Lung (tissue), 12 donors: ENCODE results near the gene SLC6A7. TPM values are rescaled to one million over a fixed set of nuclear protein-coding genes. Genes with fewer than 3 reads are reported as not detected.

ENCODE experiments used
- ATAC-seq: fragments of 200-7000 bp; cut with Tn5 transposase; one replicate; pipeline ENCODE4 v1.9.1; 2020; ENCODE audit warnings: moderate number of reproducible peaks; ENCODE audit not compliant: insufficient read depth, low FRiP score
- DNase-seq, 3 donors: peaks; one replicate each; pipeline ENCODE4 v3.0.0-alpha.2; 2013 to 2017
- H3K27ac ChIP-seq, 2 donors: one replicate each; pipeline ENCODE4 v1.5.1; 2013; ENCODE audit warnings: mild to moderate bottlenecking in 2 of 2, moderate library complexity in 2 of 2, control low read depth in 1 of 2, inconsistent platforms in 1 of 2, low read depth in 1 of 2, low read length in 1 of 2
- H3K27me3 ChIP-seq, 3 donors: one replicate each; pipeline ENCODE4 v1.5.1; 2013; ENCODE audit warnings: low read length in 2 of 3; ENCODE audit not compliant: control insufficient read depth in 3 of 3, insufficient read depth in 3 of 3
- H3K36me3 ChIP-seq, 4 donors: one replicate each; pipeline ENCODE4 v1.5.1; 2013; ENCODE audit warnings: low read length in 4 of 4, mild to moderate bottlenecking in 1 of 4, moderate library complexity in 1 of 4; ENCODE audit not compliant: control insufficient read depth in 4 of 4, insufficient read depth in 4 of 4
- H3K4me1 ChIP-seq, 5 donors: one replicate each; pipeline ENCODE4 v1.5.1; 2013; ENCODE audit warnings: low read length in 5 of 5, mild to moderate bottlenecking in 2 of 5, moderate library complexity in 1 of 5; ENCODE audit not compliant: control insufficient read depth in 5 of 5, insufficient read depth in 5 of 5
- H3K4me3 ChIP-seq: one replicate; pipeline ENCODE4 v1.5.1; 2013; ENCODE audit warnings: mild to moderate bottlenecking, control low read depth, moderate library complexity
- H3K9ac ChIP-seq, 2 donors: one replicate each; pipeline ENCODE4 v1.5.1; 2013; ENCODE audit warnings: low read length in 2 of 2, control low read depth in 1 of 2; ENCODE audit not compliant: insufficient read depth in 1 of 2
- H3K9me3 ChIP-seq, 4 donors: one replicate each; pipeline ENCODE4 v1.5.1; 2013; ENCODE audit warnings: low read length in 3 of 4, mild to moderate bottlenecking in 1 of 4, moderate library complexity in 1 of 4; ENCODE audit not compliant: control insufficient read depth in 4 of 4, insufficient read depth in 3 of 4
- WGBS, 2 donors: extraction: QIAGEN DNeasy Blood & Tissue Kit; methylation state at CpG; one replicate each; pipeline ENCODE4 v1.1.7; 2013; 5-methylcytosine and 5-hydroxymethylcytosine counted together
- polyA plus RNA-seq, 2 donors: library from polyadenylated mRNA; stranded (reverse); fragments of 200-250 nt; gene quantifications; one replicate each; pipeline ENCODE4 v1.2.1, GENCODE V29; 2013
- total RNA-seq, 2 donors: library from RNA; depleted of rRNA in 1 of 2; stranded (reverse); fragments of >200 nt in 1 of 2; gene quantifications; one replicate each; pipeline ENCODE4 v1.2.1, GENCODE V29; 2014 to 2021
- TF ChIP-seq, protein P1 (sequence below): IDR thresholded peaks from 2 replicates; pipeline ENCODE4 v1.5.1; 2012; ENCODE audit warnings: mild to moderate bottlenecking; ENCODE audit errors: control extremely low read depth, extremely low read depth
- donor health status: control.
- donor health status: control.
- donor health status: Bipolar disorder and iron deficiency.
- donor health status: healthy.
- donor health status: DM: yes; HTN: yes; CAD: no.

The SLC6A7 gene
- total and polyA plus RNA-seq, 4 donors: 0.02 to 0.06 (median 0.03) TPM; not detected in 1

DNA sequence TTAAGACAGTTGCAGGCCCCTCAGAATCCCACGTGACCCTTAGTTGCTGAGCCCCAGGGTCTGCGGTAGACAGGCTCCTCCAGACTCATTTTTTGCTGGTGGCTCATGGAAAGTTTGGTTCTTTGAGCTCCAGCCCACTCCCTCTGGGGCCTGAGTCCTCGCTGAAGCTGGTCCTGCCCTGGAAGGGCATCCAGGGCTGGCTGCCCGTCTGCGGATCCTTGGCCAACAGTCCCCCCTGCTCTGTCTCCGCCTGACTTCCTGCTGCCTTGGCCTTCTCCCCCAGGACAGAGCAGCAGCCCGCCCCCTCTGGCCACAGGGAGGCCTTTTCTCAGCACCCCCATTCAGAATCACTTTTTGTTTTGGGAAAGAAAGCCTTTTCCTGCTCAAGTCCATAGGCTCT, 24.4 kb downstream of the SLC6A7 start:
- Histone ChIP-seq H3K9me3 (no peaks in the 10 kb centered on the region), H3K36me3 (no peaks in the 10 kb centered on the region), H3K4me3 (no peak overlapping the region), H3K27me3 (no peaks in the 10 kb centered on the region), H3K4me1 (peaks cover 0 to 8% (median 0%) of the 10 kb centered on the region in 5 donors), H3K9ac (no peak overlapping the region), H3K27ac (no peak overlapping the region)
- TF ChIP-seq, protein P1, sequence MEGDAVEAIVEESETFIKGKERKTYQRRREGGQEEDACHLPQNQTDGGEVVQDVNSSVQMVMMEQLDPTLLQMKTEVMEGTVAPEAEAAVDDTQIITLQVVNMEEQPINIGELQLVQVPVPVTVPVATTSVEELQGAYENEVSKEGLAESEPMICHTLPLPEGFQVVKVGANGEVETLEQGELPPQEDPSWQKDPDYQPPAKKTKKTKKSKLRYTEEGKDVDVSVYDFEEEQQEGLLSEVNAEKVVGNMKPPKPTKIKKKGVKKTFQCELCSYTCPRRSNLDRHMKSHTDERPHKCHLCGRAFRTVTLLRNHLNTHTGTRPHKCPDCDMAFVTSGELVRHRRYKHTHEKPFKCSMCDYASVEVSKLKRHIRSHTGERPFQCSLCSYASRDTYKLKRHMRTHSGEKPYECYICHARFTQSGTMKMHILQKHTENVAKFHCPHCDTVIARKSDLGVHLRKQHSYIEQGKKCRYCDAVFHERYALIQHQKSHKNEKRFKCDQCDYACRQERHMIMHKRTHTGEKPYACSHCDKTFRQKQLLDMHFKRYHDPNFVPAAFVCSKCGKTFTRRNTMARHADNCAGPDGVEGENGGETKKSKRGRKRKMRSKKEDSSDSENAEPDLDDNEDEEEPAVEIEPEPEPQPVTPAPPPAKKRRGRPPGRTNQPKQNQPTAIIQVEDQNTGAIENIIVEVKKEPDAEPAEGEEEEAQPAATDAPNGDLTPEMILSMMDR: no peak
- DNase-seq: no peak
- no peak for ATAC-seq
- WGBS, 2 donors: 70 to 85% methylated on average over 7 of the region's 7 CpGs

DNA sequence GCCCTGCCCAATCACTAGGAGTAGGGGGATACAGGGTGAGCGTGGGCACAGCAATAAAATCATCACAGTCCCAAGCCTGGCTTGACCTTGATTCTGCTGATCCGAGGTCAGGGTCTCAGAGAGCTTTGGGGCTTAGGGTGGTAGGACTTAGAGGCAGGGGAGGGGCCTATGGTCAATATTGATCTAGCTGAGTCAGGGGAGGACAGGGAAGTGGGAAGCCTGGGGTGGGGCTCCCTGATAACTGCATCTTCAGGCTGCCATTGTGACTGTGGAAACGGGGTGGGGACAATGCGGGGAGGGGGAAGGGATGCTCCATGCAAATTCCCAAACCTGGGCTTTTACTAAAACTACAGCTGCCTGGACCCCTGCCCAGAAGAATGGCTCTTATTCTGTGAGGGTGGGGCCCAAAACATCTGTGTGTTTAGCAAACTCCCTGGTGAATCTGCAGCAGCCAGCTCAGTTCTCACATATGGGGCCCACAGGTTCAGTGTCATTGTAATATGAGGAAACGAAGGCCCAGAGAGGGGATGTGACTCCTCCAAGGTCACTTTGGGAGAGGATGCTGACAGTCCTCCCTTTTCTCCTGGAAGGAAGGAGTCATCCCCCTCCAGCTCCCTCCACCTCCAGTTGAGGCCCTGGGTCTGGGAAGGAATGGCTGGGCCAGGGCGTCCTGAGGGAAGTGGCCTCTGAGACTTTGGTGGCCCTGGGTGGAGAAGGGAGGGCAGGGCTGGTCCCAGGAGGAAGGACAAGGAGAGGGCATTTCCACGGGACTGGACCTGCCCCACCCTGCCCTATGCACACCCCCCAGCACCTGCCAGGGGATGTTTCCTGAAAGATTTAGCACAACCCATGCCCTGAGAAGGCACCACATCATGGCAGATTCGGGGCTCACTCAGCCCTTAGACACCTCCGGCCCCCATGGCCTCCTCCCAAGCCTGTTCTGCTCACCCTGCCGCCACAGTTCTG, 26.4 kb downstream of the SLC6A7 start:
- Histone ChIP-seq H3K36me3 (no peaks in the 10 kb centered on the region), H3K4me3 (no peak overlapping the region), H3K9ac (no peak overlapping the region), H3K27ac (no peak overlapping the region), H3K4me1 (peaks cover 0 to under 1% (median 0%) of the 10 kb centered on the region in 5 donors), H3K9me3 (no peaks in the 10 kb centered on the region), H3K27me3 (no peaks in the 10 kb centered on the region)
- TF ChIP-seq, protein P1: no peak
- 80 to 87% methylated on average over 10 of the region's 10 CpGs for WGBS, 2 donors
- DNase-seq (no peak), ATAC-seq (no peak)

DNA sequence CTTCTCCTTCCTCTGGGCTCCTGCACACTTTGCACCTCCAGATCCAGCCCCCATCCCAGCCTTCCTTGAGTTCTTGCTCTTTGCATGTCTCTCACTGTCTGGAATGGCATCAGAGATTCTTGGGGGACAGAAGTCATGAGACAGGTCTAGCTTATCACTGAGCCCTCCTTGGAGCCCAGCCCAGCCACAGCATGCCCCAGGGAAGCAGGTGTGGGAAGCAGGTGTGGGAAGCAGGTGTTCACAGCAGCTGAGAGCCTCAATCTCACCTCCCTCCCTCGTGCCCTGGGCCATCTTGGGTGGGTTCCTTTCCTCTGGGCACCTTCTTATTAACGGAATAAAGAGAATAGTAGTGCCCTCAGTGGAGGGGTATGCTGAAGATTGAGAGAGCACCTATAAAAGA, 27.2 kb downstream of the SLC6A7 start:
- TF ChIP-seq, protein P1: no peak
- Histone ChIP-seq H3K4me1 (no peaks in the 10 kb centered on the region), H3K4me3 (no peak overlapping the region), H3K36me3 (no peaks in the 10 kb centered on the region), H3K9me3 (no peaks in the 10 kb centered on the region), H3K27ac (no peak overlapping the region), H3K27me3 (no peaks in the 10 kb centered on the region), H3K9ac (no peak overlapping the region)
- ATAC-seq (no peak), DNase-seq (no peak)
- WGBS, 2 donors: 63 to 84% methylated on average over 2 of the region's 2 CpGs
